Measurements from ENCODE around the gene DAD1. TPM values are rescaled to one million over a fixed set of nuclear protein-coding genes. Genes with fewer than 3 reads are reported as not detected.
"Not testable (repeated sequence)": the region's sequence is repeated elsewhere in the genome, so short reads cannot be mapped to it uniquely, and the experiment has no call there.

The DAD1 gene
- total and polyA plus RNA-seq, 2 of the 8 experiments (the other 6 are each of a cell fraction or from before 2014, with no cell fraction given), result 131 to 440 TPM

DNA sequence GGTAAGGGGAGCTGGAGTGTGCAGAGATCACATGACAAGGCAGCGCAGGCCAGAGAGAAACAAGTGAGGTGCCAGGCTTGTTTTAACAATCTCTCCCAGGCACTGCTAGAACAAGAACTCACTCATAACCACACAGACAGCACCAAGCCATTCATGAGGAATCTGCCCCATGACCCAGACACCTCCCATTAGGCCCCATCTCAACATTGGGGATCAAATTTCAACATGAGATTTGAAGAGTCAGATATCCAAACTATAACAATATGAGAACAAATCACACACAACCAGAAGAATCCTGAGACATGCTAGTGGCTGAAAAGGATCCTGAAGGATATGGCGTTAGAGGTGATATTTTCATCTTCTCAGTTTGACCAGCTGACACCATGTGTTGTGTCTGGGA is 33.2 kb upstream of the DAD1 start:
- Histone ChIP-seq H2BK15ac (ENCODE audit: low read length) (no peak overlapping the region), H3K18ac (ENCODE audit: extremely low read depth, low read length) (no peak overlapping the region), H3K9ac (replicated peaks in 1 of 4; ENCODE audit: extremely low read depth in 1 of 4, low read depth in 3 of 4, low read length in 3 of 4) (no peak overlapping the region), H4K8ac (ENCODE audit: extremely low read depth, insufficient read depth, low read length) (no peak overlapping the region), H3K4me2 (ENCODE audit: insufficient read depth in 1 of 2, low read depth in 2 of 2, low read length in 2 of 2) (no peak overlapping the region), H3K27me3 (replicated peaks in 1 of 4; ENCODE audit: control insufficient read depth in 3 of 4, extremely low read depth in 1 of 4, insufficient read depth in 3 of 4, low read length in 3 of 4) (no peaks in the 10 kb centered on the region), H2AFZ (ENCODE audit: low read length) (no peak overlapping the region), H3K79me1 (ENCODE audit: low read depth, low read length) (no peaks in the 10 kb centered on the region), H4K5ac (ENCODE audit: insufficient read length, low read depth, low read length) (no peak overlapping the region), H3K4ac (replicated peaks; ENCODE audit: insufficient read length, low read depth, low read length) (no peak overlapping the region), H3K79me2 (ENCODE audit: control insufficient read depth in 1 of 2, insufficient read depth in 2 of 2, low read length in 2 of 2) (no peaks in the 10 kb centered on the region), H3K56ac (replicated peaks; ENCODE audit: insufficient read length, low read depth, low read length) (no peak overlapping the region), H3K14ac (ENCODE audit: insufficient read length) (no peak overlapping the region), H3K23ac (ENCODE audit: insufficient read length) (no peak overlapping the region), H3K23me2 (ENCODE audit: low read depth, low read length) (peaks cover 2% of the 10 kb centered on the region; the same call in 1 of the 2 replicates), H2BK20ac (ENCODE audit: low read length) (no peak overlapping the region), H2AK5ac (ENCODE audit: low read depth, low read length) (no peak overlapping the region), H2BK120ac (replicated peaks; ENCODE audit: low read depth, low read length) (no peak overlapping the region), H3K27ac (ENCODE audit: low read depth, low read length) (no peak overlapping the region), H4K20me1 (replicated peaks in 1 of 2; ENCODE audit: control insufficient read depth in 1 of 2, insufficient read depth in 2 of 2, low read length in 2 of 2) (no peaks in the 10 kb centered on the region), H3K36me3 (ENCODE audit: control insufficient read depth in 2 of 4, insufficient read depth in 4 of 4, low read length in 3 of 4) (no peaks in the 10 kb centered on the region), H3K4me1 (replicated peaks in 1 of 4; ENCODE audit: control insufficient read depth in 3 of 4, insufficient read depth in 4 of 4, low read length in 3 of 4) (peaks cover 0 to 7% (median 2%) of the 10 kb centered on the region in 4 experiments; a peak in 3 of 7 replicates), H2BK5ac (ENCODE audit: low read depth, low read length) (no peak overlapping the region), H2BK12ac (ENCODE audit: low read depth, low read length) (no peak overlapping the region), H3K9me3 (ENCODE audit: insufficient read depth in 2 of 2, low read depth in 1 of 2, low read length in 1 of 2) (peaks cover 6 to 13% of the 10 kb centered on the region in 2 experiments), H3K4me3 (ENCODE audit: extremely low read depth in 1 of 4, insufficient read depth in 2 of 4, low read depth in 3 of 4, low read length in 4 of 4) (no peak overlapping the region), H4K91ac (replicated peaks; ENCODE audit: insufficient read length, low read length) (no peak overlapping the region)
- POLR2A ChIA-PET (ENCODE audit: partially characterized antibody), result no interaction called here
- DNase-seq (ENCODE audit: low read depth in 1 of 2, low spot score in 2 of 2) (no peak), FAIRE-seq (no peak)
- TF ChIP-seq ASH2L (IDR thresholded peaks at IDR 0.05; ENCODE audit: low read length), result no peak
- CTCF ChIA-PET (ENCODE audit: partially characterized antibody), result no interaction called here
- WGBS, 2 experiments (ENCODE audit: extremely low coverage in 1 of 2, insufficient coverage in 1 of 2, insufficient read length in 1 of 2, insufficient replicate concordance in 2 of 2, low coverage in 1 of 2, low lambda C conversion rate in 2 of 2, missing lambda C conversion rate in 1 of 2), result 93% methylated on average over 2 of the region's 2 CpGs; no CpG with 5 or more reads in 1 of the 2 experiments

DNA sequence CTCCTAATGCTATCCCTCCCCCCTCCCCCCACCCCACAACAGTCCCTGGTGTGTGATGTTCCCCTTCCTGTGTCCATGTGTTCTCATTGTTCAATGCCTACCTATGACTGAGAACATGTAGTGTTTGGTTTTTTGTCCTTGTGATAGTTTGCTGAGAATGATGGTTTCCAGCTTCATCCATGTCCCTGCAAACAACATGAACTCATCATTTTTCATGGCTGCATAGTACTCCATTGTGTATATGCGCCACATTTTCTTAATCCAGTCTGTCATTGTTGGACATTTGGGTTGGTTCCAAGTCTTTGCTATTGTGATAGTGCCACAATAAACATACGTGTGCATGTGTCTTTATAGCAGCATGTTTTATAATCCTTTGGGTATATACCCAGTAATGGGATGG is 26.7 kb upstream of the DAD1 start:
- H2AK5ac ChIP-seq (ENCODE audit: low read depth, low read length); H3K18ac ChIP-seq (ENCODE audit: extremely low read depth, low read length); H4K91ac ChIP-seq (replicated peaks; ENCODE audit: insufficient read length, low read length); H3K79me2 ChIP-seq (ENCODE audit: control insufficient read depth in 1 of 2, insufficient read depth in 2 of 2, low read length in 2 of 2); H3K27me3 ChIP-seq (replicated peaks in 1 of 4; ENCODE audit: control insufficient read depth in 3 of 4, extremely low read depth in 1 of 4, insufficient read depth in 3 of 4, low read length in 3 of 4); H3K9me3 ChIP-seq (ENCODE audit: insufficient read depth in 2 of 2, low read depth in 1 of 2, low read length in 1 of 2); H3K4me1 ChIP-seq (replicated peaks in 1 of 4; ENCODE audit: control insufficient read depth in 3 of 4, insufficient read depth in 4 of 4, low read length in 3 of 4); H3K4me3 ChIP-seq (ENCODE audit: extremely low read depth in 1 of 4, insufficient read depth in 2 of 4, low read depth in 3 of 4, low read length in 4 of 4); H3K56ac ChIP-seq (replicated peaks; ENCODE audit: insufficient read length, low read depth, low read length); H2BK120ac ChIP-seq (replicated peaks; ENCODE audit: low read depth, low read length); H2BK5ac ChIP-seq (ENCODE audit: low read depth, low read length); H2AFZ ChIP-seq (ENCODE audit: low read length); H2BK12ac ChIP-seq (ENCODE audit: low read depth, low read length); H3K14ac ChIP-seq (ENCODE audit: insufficient read length); H3K23ac ChIP-seq (ENCODE audit: insufficient read length); H2BK15ac ChIP-seq (ENCODE audit: low read length); H3K79me1 ChIP-seq (ENCODE audit: low read depth, low read length); H3K27ac ChIP-seq (ENCODE audit: low read depth, low read length); DNase-seq (ENCODE audit: low read depth in 1 of 2, low spot score in 2 of 2); POLR2A ChIA-PET (ENCODE audit: partially characterized antibody); H4K8ac ChIP-seq (ENCODE audit: extremely low read depth, insufficient read depth, low read length); H3K9ac ChIP-seq (replicated peaks in 1 of 4; ENCODE audit: extremely low read depth in 1 of 4, low read depth in 3 of 4, low read length in 3 of 4); H4K20me1 ChIP-seq (replicated peaks in 1 of 2; ENCODE audit: control insufficient read depth in 1 of 2, insufficient read depth in 2 of 2, low read length in 2 of 2); H3K23me2 ChIP-seq (ENCODE audit: low read depth, low read length); H2BK20ac ChIP-seq (ENCODE audit: low read length); H3K4ac ChIP-seq (replicated peaks; ENCODE audit: insufficient read length, low read depth, low read length); H4K5ac ChIP-seq (ENCODE audit: insufficient read length, low read depth, low read length); H3K4me2 ChIP-seq (ENCODE audit: insufficient read depth in 1 of 2, low read depth in 2 of 2, low read length in 2 of 2); FAIRE-seq; H3K36me3 ChIP-seq (ENCODE audit: control insufficient read depth in 2 of 4, insufficient read depth in 4 of 4, low read length in 3 of 4); CTCF ChIA-PET (ENCODE audit: partially characterized antibody): not testable (repeated sequence)
- WGBS, 2 experiments (ENCODE audit: extremely low coverage in 1 of 2, insufficient coverage in 1 of 2, insufficient read length in 1 of 2, insufficient replicate concordance in 2 of 2, low coverage in 1 of 2, low lambda C conversion rate in 2 of 2, missing lambda C conversion rate in 1 of 2), result 88% methylated on average over 2 of the region's 2 CpGs; no CpG with 5 or more reads in 1 of the 2 experiments
